Suprapubic skin (tissue), 4 donors: Measurements from ENCODE around the gene NOTO.

ENCODE experiments used
- POLR2A ChIP-seq, 2 donors: fragments of 450-650 bp; IDR thresholded peaks; one replicate each; pipeline ENCODE4 v1.6.1; 2017; ENCODE audit warnings: antibody characterized with exemption in 2 of 2, mild to moderate bottlenecking in 2 of 2, moderate library complexity in 2 of 2
- POLR2AphosphoS5 ChIP-seq, 3 donors: sonication (generic); formaldehyde crosslinking; IDR thresholded peaks; one replicate each; pipeline ENCODE4 v1.6.1; 2017; ENCODE audit warnings: antibody characterized with exemption in 3 of 3

DNA sequence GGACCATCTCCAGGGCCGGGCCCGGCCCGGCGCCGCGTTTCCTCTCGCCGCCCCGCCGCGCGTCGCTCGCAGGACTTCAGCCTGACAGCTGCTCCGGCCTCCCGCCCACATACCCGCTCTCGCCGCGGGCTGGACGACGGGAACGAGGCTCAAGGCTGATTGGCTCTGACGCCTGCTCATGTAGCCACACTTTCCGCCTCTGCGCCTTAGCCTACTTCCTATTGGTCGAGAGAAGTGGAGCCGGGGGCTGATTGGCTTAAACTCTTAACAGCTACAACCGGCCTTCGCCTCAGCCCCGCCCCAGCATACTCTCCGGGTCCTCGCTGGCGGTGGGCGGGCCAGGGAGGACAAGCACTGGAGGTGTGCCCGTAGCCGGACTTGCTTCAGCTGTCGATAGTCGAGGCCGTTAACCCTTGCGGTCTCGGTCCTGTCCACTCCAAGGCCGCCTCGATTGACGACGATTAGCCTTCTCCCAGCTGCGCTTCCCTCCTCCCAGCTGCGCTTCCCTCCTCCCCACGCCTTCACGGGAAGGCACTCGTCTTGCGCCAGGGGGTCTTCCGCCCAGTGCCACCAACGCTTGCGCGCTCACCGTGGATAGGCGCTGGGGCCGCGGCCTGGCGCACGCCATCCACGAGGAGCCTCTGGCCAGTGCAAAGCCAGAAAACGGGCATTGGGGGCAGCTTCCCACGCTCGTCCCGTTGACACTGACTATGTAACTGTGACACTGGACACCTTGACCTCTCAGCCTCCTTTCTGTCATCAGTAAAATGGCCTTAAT lies 31.0 kb downstream of the NOTO start, which contains the start of gene PRADC1:
- TF ChIP-seq POLR2AphosphoS5 (IDR thresholded peaks at IDR 0.05) (peak in 2 of 3 donors; percentile 19 to 42), POLR2A (IDR thresholded peaks at IDR 0.05) (peak in 1 of 2 donors; percentile 32)
